K562 (cell line): ENCODE data around the gene RUNX1.

Experiments
- CHD2 ChIP-seq: IDR thresholded peaks from 2 replicates; pipeline ENCODE4 v1.6.1; 2011; ENCODE audit warnings: low read depth, low read length
- ERF ChIP-seq: fragments of 450-650 bp; formaldehyde crosslinking; IDR thresholded peaks from 2 replicates; pipeline ENCODE4 v1.4.0; 2020; ENCODE audit warnings: mild to moderate bottlenecking, mixed read lengths
- EZH2 ChIP-seq: IDR thresholded peaks from 2 replicates; pipeline ENCODE4 v1.6.1; 2012; ENCODE audit warnings: low read depth, mild to moderate bottlenecking, inconsistent platforms, low read length, borderline replicate concordance
- NR3C1 ChIP-seq: sonication (generic); formaldehyde crosslinking; IDR thresholded peaks from 2 replicates; pipeline ENCODE4 v1.8.1; 2022; ENCODE audit warnings: missing genetic modification reagents
- POLR2AphosphoS5 ChIP-seq: IDR thresholded peaks from 2 replicates; pipeline ENCODE4 v1.6.1; 2011; ENCODE audit warnings: mild to moderate bottlenecking, low read depth, low read length, moderate library complexity; ENCODE audit not compliant: control insufficient read depth, insufficient read depth
- TAF1 ChIP-seq: IDR thresholded peaks from 2 replicates; pipeline ENCODE4 v1.6.1; 2011; ENCODE audit warnings: mild to moderate bottlenecking, low read length, moderate library complexity; ENCODE audit not compliant: insufficient read depth, control insufficient read depth, severe bottlenecking; ENCODE audit errors: extremely low read depth
- TCF7L2 ChIP-seq: fragments of 150-350 bp; IDR thresholded peaks from 2 replicates; pipeline ENCODE4 v1.6.1; 2016; ENCODE audit warnings: low read depth, mild to moderate bottlenecking, low read length, moderate library complexity
- TF ChIP-seq, protein P1 (sequence below), 3 experiments: IDR thresholded peaks in 2 of 3; conservative IDR thresholded peaks in 1 of 3; 2 replicates each; pipeline ENCODE4 v1.5.1; 2011 to 2012; ENCODE audit warnings: low read length in 3 of 3, mild to moderate bottlenecking in 3 of 3, control low read depth in 2 of 3, improper control_type of control experiment in 1 of 3, inconsistent platforms in 1 of 3, low read depth in 1 of 3, mixed read lengths in 1 of 3, moderate library complexity in 1 of 3; ENCODE audit not compliant: insufficient read depth in 2 of 3

DNA sequence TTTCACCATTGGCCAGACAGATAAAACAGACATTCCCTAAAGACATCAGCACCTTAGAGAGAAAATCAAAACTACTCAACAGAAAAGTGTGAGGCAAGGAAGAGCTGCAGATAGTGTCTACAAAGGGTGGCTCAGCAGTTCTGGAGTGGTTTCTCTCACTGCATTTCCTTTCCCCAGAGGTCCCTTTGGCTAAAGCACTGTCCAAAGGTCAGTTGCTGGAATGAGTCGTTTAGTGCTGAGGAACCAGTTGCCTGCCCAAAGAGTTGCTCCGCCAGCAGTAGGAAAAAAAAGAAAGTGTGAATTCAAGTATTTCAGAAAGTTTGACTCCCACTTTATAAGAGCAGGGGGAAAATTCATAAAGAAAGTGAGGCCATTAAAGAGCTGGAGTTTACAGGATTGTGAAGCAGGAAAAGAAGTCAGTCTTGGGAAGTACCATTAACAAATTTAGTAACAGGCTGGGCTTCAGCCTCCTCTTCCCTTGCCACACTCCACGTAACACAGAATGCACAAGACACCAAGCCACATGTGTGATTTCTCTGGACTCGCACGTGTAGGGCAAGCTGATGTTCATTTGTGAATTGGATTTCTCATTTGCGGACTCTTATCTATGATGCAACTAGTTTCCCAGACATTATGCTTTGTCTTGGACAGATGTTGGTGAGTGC is 122.2 kb downstream of the RUNX1 start:
- TF ChIP-seq CHD2 (no peak), ERF (CRISPR knock-in tag) (no peak), TCF7L2 (no peak), POLR2AphosphoS5 (no peak), TAF1 (no peak), NR3C1 (no peak), EZH2 (no peak)
- TF ChIP-seq, protein P1, sequence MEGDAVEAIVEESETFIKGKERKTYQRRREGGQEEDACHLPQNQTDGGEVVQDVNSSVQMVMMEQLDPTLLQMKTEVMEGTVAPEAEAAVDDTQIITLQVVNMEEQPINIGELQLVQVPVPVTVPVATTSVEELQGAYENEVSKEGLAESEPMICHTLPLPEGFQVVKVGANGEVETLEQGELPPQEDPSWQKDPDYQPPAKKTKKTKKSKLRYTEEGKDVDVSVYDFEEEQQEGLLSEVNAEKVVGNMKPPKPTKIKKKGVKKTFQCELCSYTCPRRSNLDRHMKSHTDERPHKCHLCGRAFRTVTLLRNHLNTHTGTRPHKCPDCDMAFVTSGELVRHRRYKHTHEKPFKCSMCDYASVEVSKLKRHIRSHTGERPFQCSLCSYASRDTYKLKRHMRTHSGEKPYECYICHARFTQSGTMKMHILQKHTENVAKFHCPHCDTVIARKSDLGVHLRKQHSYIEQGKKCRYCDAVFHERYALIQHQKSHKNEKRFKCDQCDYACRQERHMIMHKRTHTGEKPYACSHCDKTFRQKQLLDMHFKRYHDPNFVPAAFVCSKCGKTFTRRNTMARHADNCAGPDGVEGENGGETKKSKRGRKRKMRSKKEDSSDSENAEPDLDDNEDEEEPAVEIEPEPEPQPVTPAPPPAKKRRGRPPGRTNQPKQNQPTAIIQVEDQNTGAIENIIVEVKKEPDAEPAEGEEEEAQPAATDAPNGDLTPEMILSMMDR (IDR thresholded peaks at IDR 0.05 in 2 of 3, conservative IDR thresholded peaks at IDR 0.05 in 1 of 3; ENCODE audit: insufficient read depth in 2 of 3, low read depth in 1 of 3, low read length in 3 of 3) = no peak
